Measurements from ENCODE around the gene RBM28. TPM values are rescaled to one million over a fixed set of nuclear protein-coding genes. Genes with fewer than 3 reads are reported as not detected.
"Not testable (repeated sequence)": the region's sequence is repeated elsewhere in the genome, so short reads cannot be mapped to it uniquely, and the experiment has no call there.

The RBM28 gene
- total RNA-seq, 1 donor from 2014 or later = 73.7 TPM

GRCh38 chr7:128281605-128282380 is 61.9 kb downstream of the RBM28 start:
- H3K9me3 Mint-ChIP-seq = peaks cover 16% of the 10 kb centered on the region
- H3K4me3 Mint-ChIP-seq = no peak overlapping the region
- H3K27me3 Mint-ChIP-seq (ENCODE audit: low read depth) = no peaks in the 10 kb centered on the region
- DNase-seq (ENCODE audit: low read depth, low spot score) = no peak
- no peak overlapping the region for H3K27ac Mint-ChIP-seq (ENCODE audit: unreplicated experiment)
- H3K4me1 Mint-ChIP-seq = no peaks in the 10 kb centered on the region
- H3K36me3 Mint-ChIP-seq (ENCODE audit: low read depth) = peaks cover 25% of the 10 kb centered on the region
- TF ChIP-seq CTCF (conservative IDR thresholded peaks at IDR 0.05) = no peak

GRCh38 chr7:128280451-128280850 is 63.3 kb downstream of the RBM28 start:
- peaks cover 16% of the 10 kb centered on the region for H3K9me3 Mint-ChIP-seq
- not testable (repeated sequence) for H3K4me1 Mint-ChIP-seq; H3K27me3 Mint-ChIP-seq (ENCODE audit: low read depth); H3K27ac Mint-ChIP-seq (ENCODE audit: unreplicated experiment); DNase-seq (ENCODE audit: low read depth, low spot score); H3K4me3 Mint-ChIP-seq
- H3K36me3 Mint-ChIP-seq (ENCODE audit: low read depth) = peaks cover 23% of the 10 kb centered on the region

- no peak for DNase-seq (ENCODE audit: low read depth, low spot score)
- Mint-ChIP-seq H3K27me3 (ENCODE audit: low read depth) (no peaks in the 10 kb centered on the region), H3K4me1 (no peaks in the 10 kb centered on the region), H3K9me3 (peaks cover 16% of the 10 kb centered on the region), H3K36me3 (ENCODE audit: low read depth) (peaks cover 20% of the 10 kb centered on the region), H3K27ac (ENCODE audit: unreplicated experiment) (no peak overlapping the region), H3K4me3 (no peak overlapping the region)
- no peak for TF ChIP-seq CTCF (conservative IDR thresholded peaks at IDR 0.05)
Observed at GRCh38 chr7:128279124-128279713, 64.5 kb downstream of the RBM28 start.

DNA sequence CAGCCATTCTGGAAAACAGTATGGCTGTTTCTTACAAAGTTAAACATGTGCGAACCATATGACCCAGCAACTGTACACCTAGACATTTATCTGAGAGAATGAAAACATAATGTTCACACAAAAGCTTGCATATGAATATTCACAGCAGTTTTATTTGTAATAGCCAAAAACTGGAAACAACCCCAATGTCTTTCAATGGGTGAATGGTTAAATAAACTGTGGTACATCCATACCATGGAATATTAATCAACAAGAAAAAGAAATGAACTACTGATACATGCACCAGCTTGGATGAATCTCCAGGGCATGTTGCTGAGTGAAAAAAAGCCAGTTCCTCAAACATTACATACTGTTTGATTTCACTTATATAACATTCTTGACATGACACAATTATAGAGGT is 65.3 kb downstream of the RBM28 start:
- Mint-ChIP-seq H3K27ac (ENCODE audit: unreplicated experiment) (no peak overlapping the region), H3K27me3 (ENCODE audit: low read depth) (no peaks in the 10 kb centered on the region)
- no peak for TF ChIP-seq CTCF (conservative IDR thresholded peaks at IDR 0.05)

DNA sequence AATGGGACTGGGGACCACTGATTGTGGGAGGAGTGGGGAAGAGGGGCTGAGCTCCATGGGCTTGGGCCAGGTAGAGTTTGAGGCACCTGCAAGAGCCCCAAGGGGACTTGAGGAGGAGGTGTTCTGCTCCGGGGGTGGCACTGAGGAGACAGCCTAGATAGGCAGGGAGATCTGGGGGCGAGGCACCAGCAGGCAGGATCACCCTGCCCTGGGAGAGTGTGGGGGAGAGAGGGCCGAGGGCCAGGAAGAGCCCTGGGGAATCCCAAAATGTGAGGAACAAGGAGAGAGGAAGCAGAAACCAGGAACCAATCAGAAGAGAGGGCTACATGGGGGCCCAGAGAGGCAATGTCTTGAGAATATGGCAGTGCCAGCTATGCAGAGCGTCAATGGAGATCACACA is 68.0 kb downstream of the RBM28 start:
- no peak for DNase-seq (ENCODE audit: low read depth, low spot score)
- Mint-ChIP-seq H3K27ac (ENCODE audit: unreplicated experiment) (no peak overlapping the region), H3K4me3 (no peak overlapping the region), H3K4me1 (no peaks in the 10 kb centered on the region), H3K36me3 (ENCODE audit: low read depth) (peaks cover 11% of the 10 kb centered on the region), H3K27me3 (ENCODE audit: low read depth) (no peaks in the 10 kb centered on the region), H3K9me3 (peaks cover 16% of the 10 kb centered on the region)
- TF ChIP-seq CTCF (conservative IDR thresholded peaks at IDR 0.05) = no peak

More for the DNA sequence above, 65.3 kb downstream of the RBM28 start:
- no peak for DNase-seq (ENCODE audit: low read depth, low spot score)
- H3K4me1 Mint-ChIP-seq = no peaks in the 10 kb centered on the region
- H3K36me3 Mint-ChIP-seq (ENCODE audit: low read depth) = peaks cover 18% of the 10 kb centered on the region
- H3K9me3 Mint-ChIP-seq = peaks cover 16% of the 10 kb centered on the region
- no peak overlapping the region for H3K4me3 Mint-ChIP-seq
